ENCODE data around the gene PTCD2.
"Not testable (repeated sequence)": the region's sequence is repeated elsewhere in the genome, so short reads cannot be mapped to it uniquely, and the experiment has no call there.

PTCD2 gene

DNA sequence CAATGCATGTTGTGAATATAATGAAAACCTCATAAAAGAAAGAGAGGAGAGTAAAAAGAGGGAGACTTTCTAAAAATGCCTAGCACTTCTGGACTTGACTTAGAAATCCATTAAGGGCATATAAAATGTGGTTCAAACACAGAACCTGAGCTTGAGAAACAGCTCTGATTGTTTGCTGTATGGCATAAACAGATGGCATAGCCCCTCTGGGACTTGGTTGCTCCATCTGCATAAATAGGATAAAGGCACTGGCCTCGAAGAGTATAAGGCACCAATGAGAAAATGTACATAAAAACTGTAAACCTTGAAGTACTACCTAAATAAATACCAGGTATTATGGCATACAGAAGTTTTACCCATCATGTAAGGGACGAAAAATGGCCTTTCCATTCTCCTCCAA lies 23.9 kb upstream of the PTCD2 start:
- no peak for DNase-seq (ENCODE audit: low read depth)
- H3K4me3 ChIP-seq (ENCODE audit: low read length) = no peak overlapping the region
- TF ChIP-seq, protein P1, sequence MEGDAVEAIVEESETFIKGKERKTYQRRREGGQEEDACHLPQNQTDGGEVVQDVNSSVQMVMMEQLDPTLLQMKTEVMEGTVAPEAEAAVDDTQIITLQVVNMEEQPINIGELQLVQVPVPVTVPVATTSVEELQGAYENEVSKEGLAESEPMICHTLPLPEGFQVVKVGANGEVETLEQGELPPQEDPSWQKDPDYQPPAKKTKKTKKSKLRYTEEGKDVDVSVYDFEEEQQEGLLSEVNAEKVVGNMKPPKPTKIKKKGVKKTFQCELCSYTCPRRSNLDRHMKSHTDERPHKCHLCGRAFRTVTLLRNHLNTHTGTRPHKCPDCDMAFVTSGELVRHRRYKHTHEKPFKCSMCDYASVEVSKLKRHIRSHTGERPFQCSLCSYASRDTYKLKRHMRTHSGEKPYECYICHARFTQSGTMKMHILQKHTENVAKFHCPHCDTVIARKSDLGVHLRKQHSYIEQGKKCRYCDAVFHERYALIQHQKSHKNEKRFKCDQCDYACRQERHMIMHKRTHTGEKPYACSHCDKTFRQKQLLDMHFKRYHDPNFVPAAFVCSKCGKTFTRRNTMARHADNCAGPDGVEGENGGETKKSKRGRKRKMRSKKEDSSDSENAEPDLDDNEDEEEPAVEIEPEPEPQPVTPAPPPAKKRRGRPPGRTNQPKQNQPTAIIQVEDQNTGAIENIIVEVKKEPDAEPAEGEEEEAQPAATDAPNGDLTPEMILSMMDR (conservative IDR thresholded peaks at IDR 0.05; ENCODE audit: low read length) = no peak

DNA sequence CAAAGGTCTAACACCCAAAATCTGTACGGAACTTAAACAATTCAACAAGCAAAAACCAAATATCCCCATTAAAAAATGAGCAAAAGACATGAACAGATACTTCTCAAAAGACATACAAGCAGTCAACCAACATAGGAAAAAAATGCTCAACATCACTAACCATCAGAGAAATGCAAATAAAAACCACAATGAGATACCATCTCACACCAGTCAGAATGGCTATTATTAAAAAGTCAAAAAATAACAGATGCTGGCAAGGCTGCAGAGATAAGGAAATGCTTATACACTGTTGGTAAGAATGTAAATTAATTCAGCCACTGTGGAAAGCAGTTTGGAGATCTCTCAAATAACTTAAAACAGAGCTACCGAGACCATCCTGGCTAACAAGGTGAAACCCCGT lies 22.0 kb upstream of the PTCD2 start:
- not testable (repeated sequence) for H3K4me3 ChIP-seq (ENCODE audit: low read length); DNase-seq (ENCODE audit: low read depth)

DNA sequence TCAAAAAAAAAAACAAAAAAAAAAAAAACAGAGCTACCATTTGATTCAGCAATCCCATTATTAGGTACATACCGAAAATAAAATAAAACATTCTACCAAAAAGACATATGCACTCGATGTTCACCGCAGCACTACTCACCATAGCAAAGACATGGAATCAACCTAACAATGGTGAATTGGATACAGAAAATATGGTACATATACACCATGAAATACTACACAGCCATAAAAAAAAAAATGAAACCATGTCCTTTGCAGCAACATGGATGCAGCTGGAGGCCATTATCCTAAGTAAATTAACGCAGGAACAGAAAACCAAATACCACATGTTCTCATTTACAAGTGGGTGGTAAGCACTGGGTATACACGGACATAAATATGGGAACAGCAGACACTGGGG lies 21.5 kb upstream of the PTCD2 start:
- H3K4me3 ChIP-seq (ENCODE audit: low read length) = no peak overlapping the region
- TF ChIP-seq, protein P1 (conservative IDR thresholded peaks at IDR 0.05; ENCODE audit: low read length) = no peak
- no peak for DNase-seq (ENCODE audit: low read depth)

DNA sequence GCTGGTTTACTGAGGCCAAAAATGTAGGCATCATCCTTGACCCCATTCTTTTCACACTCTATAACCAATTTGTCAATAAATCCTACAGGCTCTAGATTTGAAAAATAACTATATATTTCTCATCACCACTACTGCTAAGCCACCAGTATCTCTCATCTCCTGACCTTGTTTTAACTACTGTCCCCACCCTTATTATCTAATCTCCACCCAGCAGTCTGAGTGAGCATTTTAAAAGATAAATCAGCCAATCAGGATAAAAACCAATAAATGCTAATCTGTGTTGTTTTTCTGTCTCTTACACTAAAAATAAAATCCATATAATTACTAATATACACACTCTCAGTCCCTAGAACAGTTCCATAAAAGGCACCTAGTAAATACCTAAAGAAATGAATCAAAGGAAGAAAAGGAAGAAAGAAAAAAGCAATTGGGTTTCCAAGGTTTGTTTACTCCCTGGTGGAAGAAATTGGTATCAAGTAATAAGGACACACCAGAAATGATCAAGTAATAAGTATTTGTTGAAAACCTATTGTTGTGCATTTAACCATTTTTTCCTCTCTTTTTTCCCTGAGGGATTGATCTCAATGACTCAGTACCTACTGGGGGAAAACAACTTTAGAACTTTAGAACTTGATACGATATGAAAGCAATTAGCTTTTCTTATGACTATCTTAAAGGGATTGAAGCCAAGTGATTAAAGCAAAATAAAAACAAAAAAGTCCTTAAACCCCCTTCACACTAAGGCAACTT lies 19.4 kb upstream of the PTCD2 start:
- no peak overlapping the region for H3K4me3 ChIP-seq (ENCODE audit: low read length)
- DNase-seq (ENCODE audit: low read depth) = no peak
- TF ChIP-seq, protein P1 (conservative IDR thresholded peaks at IDR 0.05; ENCODE audit: low read length) = no peak

DNA sequence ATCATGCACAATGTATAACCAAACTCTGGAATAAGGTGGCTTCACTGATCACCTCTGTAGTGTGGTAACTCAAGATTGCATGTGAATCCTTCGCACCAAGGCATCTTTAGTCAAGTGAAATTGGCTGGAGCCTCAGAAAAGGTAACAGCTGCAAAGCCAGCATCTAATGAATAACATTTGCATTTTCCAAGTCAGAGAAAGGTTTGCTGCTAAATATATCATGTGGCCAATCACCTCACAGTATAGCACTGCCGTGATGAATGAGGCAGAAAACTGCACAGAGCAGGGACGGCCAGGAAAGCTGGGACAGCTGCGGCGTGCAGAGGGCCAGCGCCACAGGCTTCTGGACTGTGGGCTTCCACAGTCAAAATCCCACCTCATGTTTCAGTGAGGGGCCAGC lies 18.6 kb upstream of the PTCD2 start:
- no peak overlapping the region for H3K4me3 ChIP-seq (ENCODE audit: low read length)
- no peak for DNase-seq (ENCODE audit: low read depth)
- TF ChIP-seq, protein P1 (conservative IDR thresholded peaks at IDR 0.05; ENCODE audit: low read length) = no peak

DNA sequence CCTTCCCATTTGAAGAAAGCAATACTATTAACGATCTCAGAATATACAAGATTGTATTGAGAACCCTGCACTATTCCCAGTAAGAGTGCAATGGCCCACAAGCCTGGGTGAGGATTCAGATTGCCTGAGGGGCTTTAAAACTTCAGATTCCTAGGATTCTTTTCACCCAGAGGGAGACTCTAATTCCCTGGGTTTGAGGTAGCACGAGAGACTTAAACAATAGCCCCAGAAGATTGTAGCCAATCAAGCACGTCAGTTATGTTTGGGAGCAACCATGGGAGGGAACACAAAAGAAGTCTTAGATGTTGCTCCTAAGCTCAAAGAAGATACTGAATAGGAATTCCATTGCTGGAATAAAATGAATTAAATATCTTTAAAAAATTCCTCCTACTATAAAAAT lies 18.0 kb upstream of the PTCD2 start:
- H3K4me3 ChIP-seq (ENCODE audit: low read length) = no peak overlapping the region
- TF ChIP-seq, protein P1 (conservative IDR thresholded peaks at IDR 0.05; ENCODE audit: low read length) = no peak
- DNase-seq (ENCODE audit: low read depth) = no peak

DNA sequence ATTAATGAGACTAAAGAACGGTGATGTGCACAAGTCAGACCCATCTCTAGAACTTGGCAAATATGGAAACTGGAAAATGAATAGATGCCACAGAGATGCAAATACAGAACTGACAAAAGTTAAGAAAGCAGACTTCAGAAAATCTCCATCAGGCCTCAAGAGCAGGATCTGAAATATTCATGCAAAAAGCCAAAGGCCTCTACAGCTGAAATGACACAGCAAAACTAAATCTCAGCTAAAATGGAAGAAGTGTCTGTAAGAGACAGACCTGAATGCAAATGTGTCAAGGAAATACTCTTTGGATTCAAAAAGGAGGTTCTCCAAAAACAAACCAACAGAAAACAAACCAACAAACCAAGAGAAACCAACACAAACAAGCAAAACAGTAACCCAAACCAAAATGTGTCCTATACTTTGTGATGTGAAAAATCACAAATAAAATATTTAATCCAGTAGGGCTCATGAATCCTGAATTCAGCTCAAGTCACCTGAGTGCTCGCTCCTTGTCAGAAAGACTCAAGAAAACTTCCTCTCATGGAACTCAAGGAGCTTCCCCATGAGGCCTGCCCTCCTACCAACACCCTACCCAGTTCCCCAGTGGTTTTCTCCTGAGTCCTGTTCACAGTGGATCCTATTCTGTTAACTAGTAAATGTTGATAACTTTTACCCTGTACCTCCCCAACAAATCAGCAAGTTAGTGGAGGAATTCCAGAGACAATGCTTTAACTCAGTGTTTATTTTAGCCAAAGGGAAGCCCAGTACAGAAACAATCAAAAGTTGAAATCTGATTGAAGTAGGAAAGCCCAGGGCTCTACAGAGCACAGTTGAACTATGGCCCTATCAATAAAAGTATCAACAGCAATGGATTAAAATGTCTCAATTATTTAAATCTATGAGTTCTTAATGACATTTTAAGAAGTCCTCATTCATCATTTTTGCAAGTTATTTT lies 14.7 kb upstream of the PTCD2 start:
- no peak overlapping the region for H3K4me3 ChIP-seq (ENCODE audit: low read length)
- TF ChIP-seq, protein P1 (conservative IDR thresholded peaks at IDR 0.05; ENCODE audit: low read length) = no peak
- DNase-seq (ENCODE audit: low read depth) = no peak

Data from AG10803 (cell line).